Gastrocnemius medialis (tissue), 4 donors: ENCODE measurements around the gene APOBEC3G. TPM values are rescaled to one million over a fixed set of nuclear protein-coding genes. Genes with fewer than 3 reads are reported as not detected.

Experiments
- ATAC-seq, 2 donors: fragments of 150-250 bp; one replicate each; pipeline ENCODE4 v1.9.1; 2016
- DNase-seq, 2 donors: peaks; one replicate each; pipeline ENCODE4 v3.0.0-alpha.2; 2019
- H3K27ac ChIP-seq, 4 donors: fragments of 200-600 bp; sonication (generic); 1 replicate in 1 of 4; 2 replicates in 3 of 4; pipeline ENCODE4 v1.5.1; 2016 to 2018; ENCODE audit warnings: mild to moderate bottlenecking in 2 of 4, moderate library complexity in 1 of 4
- H3K27me3 ChIP-seq, 3 donors: fragments of 200-600 bp; sonication (generic) in 2 of 3; 1 replicate in 1 of 3; 2 replicates in 2 of 3; pipeline versions ENCODE4 v1.5.1 to v1.6.0; 2016 to 2019; ENCODE audit warnings: mild to moderate bottlenecking in 1 of 3, moderate library complexity in 1 of 3
- H3K36me3 ChIP-seq, 2 donors: fragments of 200-600 bp; sonication (generic) in 1 of 2; one replicate each; pipeline ENCODE4 v1.5.1; 2017 to 2018
- H3K4me1 ChIP-seq, 2 donors: fragments of 200-600 bp; sonication (generic) in 1 of 2; one replicate each; pipeline ENCODE4 v1.5.1; 2016 to 2017; ENCODE audit warnings: mild to moderate bottlenecking in 2 of 2
- H3K4me3 ChIP-seq, 4 donors: fragments of 200-600 bp; sonication (generic) in 3 of 4; 1 replicate in 1 of 4; 2 replicates in 3 of 4; pipeline ENCODE4 v1.5.1; 2016 to 2019; ENCODE audit warnings: mild to moderate bottlenecking in 2 of 4
- H3K9me3 ChIP-seq, 3 donors: fragments of 200-600 bp; sonication (generic) in 2 of 3; 1 replicate in 1 of 3; 2 replicates in 2 of 3; pipeline ENCODE4 v1.5.1; 2016 to 2019
- POLR2A ChIP-seq, 2 donors: fragments of 450-650 bp; IDR thresholded peaks; one replicate each; pipeline ENCODE4 v1.6.1; 2017; ENCODE audit warnings: antibody characterized with exemption in 2 of 2, mild to moderate bottlenecking in 2 of 2, moderate library complexity in 2 of 2
- in situ Hi-C, 4 donors: fragments of 200-750 bp; cut with MboI; loops; one replicate each; pipeline versions ENCODE4 v1.15.0 to v1.8.0; 2017; ENCODE audit warnings: low sequenced_read_pairs in 4 of 4
- intact Hi-C: fragments of 100-400 bp; cut with DNase I; formaldehyde crosslinking; loops from one replicate; pipeline ENCODE4 v1.15.1; 2023; ENCODE audit warnings: low total_unique reads
- total RNA-seq, 4 donors: library from RNA; depleted of rRNA; stranded (reverse); fragments of >200 nt; gene quantifications; one replicate each; pipeline versions ENCODE4 v1.1.0 to v1.2.3, GENCODE V29; 2016
- TF ChIP-seq, protein P1 (sequence below), 5 experiments: fragments of 450-650 bp in 3 of 5; fragments of 200-600 bp in 2 of 5; sonication (generic) in 2 of 5; IDR thresholded peaks in 4 of 5; conservative IDR thresholded peaks in 1 of 5; 1 replicate in 4 of 5; 2 replicates in 1 of 5; pipeline ENCODE4 v1.5.1; 2016 to 2019; ENCODE audit warnings: antibody characterized with exemption in 5 of 5, mild to moderate bottlenecking in 3 of 5, moderate library complexity in 3 of 5

APOBEC3G gene
- total RNA-seq, 4 donors from 2014 or later: 0.86 to 3.7 (median 2.5) TPM

DNA sequence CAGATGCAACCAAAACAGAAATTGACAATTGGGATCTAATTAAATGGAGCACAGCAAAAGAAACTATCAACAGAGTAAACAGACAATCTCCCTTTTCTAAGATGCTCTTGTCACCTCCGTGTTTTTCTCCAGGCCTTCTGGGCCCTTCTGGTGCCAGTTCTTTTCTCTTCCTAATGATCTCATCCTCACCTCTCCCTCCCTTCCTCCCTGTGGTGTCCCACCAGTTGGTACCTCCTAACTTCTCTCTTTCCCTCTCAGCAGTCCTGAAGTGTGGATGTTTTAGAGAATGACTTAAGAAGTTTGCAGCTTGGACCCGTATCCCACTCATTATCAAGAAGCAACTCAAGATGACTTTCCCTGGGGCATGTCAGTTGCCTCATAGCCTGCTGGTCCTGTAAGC lies 26.4 kb downstream of the APOBEC3G start:
- Histone ChIP-seq H3K4me1 (no peaks in the 10 kb centered on the region), H3K36me3 (no peaks in the 10 kb centered on the region), H3K9me3 (no peaks in the 10 kb centered on the region), H3K27ac (no peak overlapping the region), H3K27me3 (no peaks in the 10 kb centered on the region), H3K4me3 (no peak overlapping the region)
- DNase-seq (no peak), ATAC-seq (no peak)
- intact Hi-C loops (no loop called here), in situ Hi-C loops (no loop called here)
- TF ChIP-seq, protein P1, sequence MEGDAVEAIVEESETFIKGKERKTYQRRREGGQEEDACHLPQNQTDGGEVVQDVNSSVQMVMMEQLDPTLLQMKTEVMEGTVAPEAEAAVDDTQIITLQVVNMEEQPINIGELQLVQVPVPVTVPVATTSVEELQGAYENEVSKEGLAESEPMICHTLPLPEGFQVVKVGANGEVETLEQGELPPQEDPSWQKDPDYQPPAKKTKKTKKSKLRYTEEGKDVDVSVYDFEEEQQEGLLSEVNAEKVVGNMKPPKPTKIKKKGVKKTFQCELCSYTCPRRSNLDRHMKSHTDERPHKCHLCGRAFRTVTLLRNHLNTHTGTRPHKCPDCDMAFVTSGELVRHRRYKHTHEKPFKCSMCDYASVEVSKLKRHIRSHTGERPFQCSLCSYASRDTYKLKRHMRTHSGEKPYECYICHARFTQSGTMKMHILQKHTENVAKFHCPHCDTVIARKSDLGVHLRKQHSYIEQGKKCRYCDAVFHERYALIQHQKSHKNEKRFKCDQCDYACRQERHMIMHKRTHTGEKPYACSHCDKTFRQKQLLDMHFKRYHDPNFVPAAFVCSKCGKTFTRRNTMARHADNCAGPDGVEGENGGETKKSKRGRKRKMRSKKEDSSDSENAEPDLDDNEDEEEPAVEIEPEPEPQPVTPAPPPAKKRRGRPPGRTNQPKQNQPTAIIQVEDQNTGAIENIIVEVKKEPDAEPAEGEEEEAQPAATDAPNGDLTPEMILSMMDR (IDR thresholded peaks at IDR 0.05 in 4 of 5, conservative IDR thresholded peaks at IDR 0.05 in 1 of 5): no peak
- TF ChIP-seq POLR2A (IDR thresholded peaks at IDR 0.05): no peak

DNA sequence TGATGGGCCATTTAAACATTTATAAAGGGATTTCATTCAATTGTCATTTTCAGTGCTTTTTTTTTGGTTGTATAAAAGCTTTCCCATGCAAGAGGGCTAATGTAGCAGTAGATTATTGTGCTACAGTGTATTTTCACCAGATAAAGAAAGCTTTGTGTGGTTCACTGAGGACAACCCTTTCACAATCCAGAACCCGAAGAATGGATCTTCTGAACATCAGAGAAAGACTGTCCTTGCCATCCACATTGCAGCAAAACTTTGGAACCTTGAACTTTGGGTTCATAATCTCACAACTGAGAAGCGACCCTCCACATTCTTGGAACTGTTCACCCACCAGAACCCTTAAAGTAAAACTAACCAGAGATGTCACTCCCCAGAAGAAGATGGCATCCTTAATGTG lies 29.3 kb downstream of the APOBEC3G start:
- no peak overlapping the region for H3K27ac ChIP-seq
- no peaks in the 10 kb centered on the region for H3K9me3 ChIP-seq
- in situ Hi-C loops (no loop called here), intact Hi-C loops (no loop called here)
- peaks cover 0 to 2% (median 0%) of the 10 kb centered on the region in 3 donors for H3K27me3 ChIP-seq
- TF ChIP-seq POLR2A (IDR thresholded peaks at IDR 0.05): no peak
- TF ChIP-seq, protein P1 (IDR thresholded peaks at IDR 0.05 in 4 of 5, conservative IDR thresholded peaks at IDR 0.05 in 1 of 5): no peak
- H3K4me3 ChIP-seq: no peak overlapping the region
- ATAC-seq (no peak), DNase-seq (no peak)
- no peaks in the 10 kb centered on the region for H3K4me1 ChIP-seq
- H3K36me3 ChIP-seq: no peaks in the 10 kb centered on the region

DNA sequence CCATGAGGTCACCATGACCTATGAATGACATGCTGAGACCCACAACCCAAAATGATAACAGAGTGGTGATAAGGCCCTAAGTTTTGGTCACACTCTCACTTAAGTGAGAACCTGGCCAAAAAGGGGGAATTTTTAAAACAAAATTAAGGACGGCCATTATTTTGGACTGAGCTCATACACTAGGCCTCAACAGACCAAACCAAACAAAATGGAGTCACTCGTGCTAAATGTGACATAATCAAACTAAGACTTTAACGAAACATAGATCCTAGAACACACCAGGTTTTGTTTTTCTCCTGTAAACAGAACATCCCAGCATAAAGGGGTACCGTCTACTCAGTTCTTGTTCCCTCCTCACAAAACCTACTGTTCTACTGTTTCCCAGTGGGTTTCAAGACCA lies 31.4 kb downstream of the APOBEC3G start:
- no peaks in the 10 kb centered on the region for H3K36me3 ChIP-seq
- ATAC-seq: no peak
- H3K27ac ChIP-seq: no peak overlapping the region
- in situ Hi-C loops: no loop called here
- no peak for TF ChIP-seq POLR2A (IDR thresholded peaks at IDR 0.05)
- TF ChIP-seq, protein P1 (IDR thresholded peaks at IDR 0.05 in 4 of 5, conservative IDR thresholded peaks at IDR 0.05 in 1 of 5): no peak
- no peaks in the 10 kb centered on the region for H3K4me1 ChIP-seq
- peaks cover 0 to 12% (median 12%) of the 10 kb centered on the region in 3 donors for H3K27me3 ChIP-seq
- no peak overlapping the region for H3K4me3 ChIP-seq
- H3K9me3 ChIP-seq: no peaks in the 10 kb centered on the region
- intact Hi-C loops: no loop called here
- DNase-seq: no peak

- intact Hi-C loops (no loop called here), in situ Hi-C loops (no loop called here)
- DNase-seq (no peak), ATAC-seq (no peak)
- Histone ChIP-seq H3K27ac (no peak overlapping the region), H3K36me3 (no peaks in the 10 kb centered on the region), H3K4me3 (no peak overlapping the region), H3K27me3 (peaks cover 0 to 19% (median 17%) of the 10 kb centered on the region in 3 donors), H3K4me1 (no peaks in the 10 kb centered on the region), H3K9me3 (no peaks in the 10 kb centered on the region)
- TF ChIP-seq POLR2A (IDR thresholded peaks at IDR 0.05): no peak
- TF ChIP-seq, protein P1 (IDR thresholded peaks at IDR 0.05 in 4 of 5, conservative IDR thresholded peaks at IDR 0.05 in 1 of 5): no peak
Measured at GRCh38 chr22:39109361-39109760, 32.3 kb downstream of the APOBEC3G start.
